Nephron progenitor cell (in vitro differentiated cells): ENCODE measurements around the gene MAP3K5.

Source experiments
- DNase-seq: peaks from one replicate; pipeline ENCODE4 v3.0.0; 2021
- H3K27ac Mint-ChIP-seq: 2 replicates; pipeline ENCODE4 v1.8.0; 2021; ENCODE audit warnings: mild to moderate bottlenecking, moderate library complexity, mixed read lengths
- H3K27me3 Mint-ChIP-seq: 2 replicates; pipeline ENCODE4 v1.8.0; 2021; ENCODE audit warnings: mild to moderate bottlenecking, low read depth, mixed read lengths; ENCODE audit not compliant: poor library complexity
- H3K36me3 Mint-ChIP-seq: 2 replicates; pipeline ENCODE4 v1.8.0; 2021; ENCODE audit warnings: low read depth, mixed read lengths
- H3K4me1 Mint-ChIP-seq: 2 replicates; pipeline ENCODE4 v1.8.0; 2021; ENCODE audit warnings: mixed read lengths
- H3K4me3 Mint-ChIP-seq: 2 replicates; pipeline ENCODE4 v1.8.0; 2021; ENCODE audit warnings: mild to moderate bottlenecking, moderate library complexity, mixed read lengths
- H3K9me3 Mint-ChIP-seq: 2 replicates; pipeline ENCODE4 v1.8.0; 2021; ENCODE audit warnings: mild to moderate bottlenecking, moderate library complexity, mixed read lengths
- CTCF ChIP-seq: fragments of 200-600 bp; sonication (generic); IDR thresholded peaks from 2 replicates; pipeline ENCODE4 v1.5.0; 2021; ENCODE audit warnings: antibody characterized with exemption

MAP3K5 gene

GRCh38 chr6:136788069-136788902, 4.0 kb downstream of the MAP3K5 start:
- Mint-ChIP-seq H3K27ac (no peak overlapping the region), H3K27me3 (peaks cover 68% of the 10 kb centered on the region), H3K4me1 (peaks cover 9% of the 10 kb centered on the region), H3K9me3 (no peaks in the 10 kb centered on the region), H3K4me3 (no peak overlapping the region), H3K36me3 (no peaks in the 10 kb centered on the region)
- no peak for DNase-seq
- no peak for TF ChIP-seq CTCF

DNA sequence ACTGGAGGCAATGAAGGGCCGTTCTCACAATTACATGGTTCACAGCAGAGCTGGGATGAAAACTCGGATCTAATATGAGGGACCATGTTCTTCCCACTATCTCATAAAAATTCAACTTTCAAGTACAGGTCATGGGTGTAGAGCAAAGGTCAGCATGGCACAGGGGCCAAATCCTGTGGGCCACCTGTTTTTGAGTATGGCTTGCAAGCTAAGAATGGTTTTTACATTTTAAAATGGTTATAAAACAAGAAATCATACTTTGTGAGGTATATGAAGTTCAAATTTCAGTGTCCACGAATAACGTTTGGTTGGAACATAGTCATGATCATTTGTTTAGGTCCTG, 4.6 kb downstream of the MAP3K5 start:
- no peaks in the 10 kb centered on the region for H3K9me3 Mint-ChIP-seq
- H3K27me3 Mint-ChIP-seq = peaks cover 62% of the 10 kb centered on the region
- peaks cover 7% of the 10 kb centered on the region for H3K4me1 Mint-ChIP-seq
- no peak for DNase-seq
- no peak overlapping the region for H3K27ac Mint-ChIP-seq
- H3K4me3 Mint-ChIP-seq = no peak overlapping the region
- no peak for TF ChIP-seq CTCF
- no peaks in the 10 kb centered on the region for H3K36me3 Mint-ChIP-seq

GRCh38 chr6:136786658-136787057, 5.6 kb downstream of the MAP3K5 start:
- DNase-seq = no peak
- Mint-ChIP-seq H3K4me1 (peaks cover 7% of the 10 kb centered on the region), H3K27ac (no peak overlapping the region), H3K36me3 (no peaks in the 10 kb centered on the region), H3K9me3 (no peaks in the 10 kb centered on the region), H3K4me3 (no peak overlapping the region), H3K27me3 (peaks cover 56% of the 10 kb centered on the region)
- TF ChIP-seq CTCF = no peak

GRCh38 chr6:136784910-136785746, 7.1 kb downstream of the MAP3K5 start:
- Mint-ChIP-seq H3K4me1 (peaks cover 3% of the 10 kb centered on the region), H3K9me3 (no peaks in the 10 kb centered on the region), H3K4me3 (no peak overlapping the region), H3K27me3 (peaks cover 41% of the 10 kb centered on the region), H3K36me3 (no peaks in the 10 kb centered on the region), H3K27ac (peak overlapping the region; percentile 50)
- no peak for DNase-seq
- TF ChIP-seq CTCF = no peak

DNA sequence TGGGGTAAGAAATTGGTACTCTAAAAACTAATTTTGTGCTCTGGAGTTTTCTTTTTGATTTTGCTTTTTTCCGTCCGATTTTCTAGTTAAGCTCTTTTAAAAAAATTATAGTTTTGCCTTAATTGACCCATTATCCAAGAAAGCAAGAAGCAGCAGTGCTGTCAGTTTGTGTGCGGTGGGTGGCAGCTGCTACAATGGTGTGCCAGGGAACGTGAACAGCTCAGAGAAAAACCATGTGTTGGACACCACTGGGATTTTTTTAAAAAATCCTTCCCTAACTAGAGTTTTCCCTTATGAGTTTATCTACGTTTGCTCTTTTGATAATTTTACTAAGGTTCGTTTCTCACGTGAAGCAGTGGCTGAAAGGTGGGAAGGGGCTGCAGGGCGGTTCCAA, 8.0 kb downstream of the MAP3K5 start:
- no peak overlapping the region for H3K4me3 Mint-ChIP-seq

More for the DNA sequence above, 8.0 kb downstream of the MAP3K5 start:
- TF ChIP-seq CTCF = no peak
- H3K27me3 Mint-ChIP-seq = peaks cover 32% of the 10 kb centered on the region
- H3K27ac Mint-ChIP-seq = no peak overlapping the region
- no peak for DNase-seq
- peaks cover 7% of the 10 kb centered on the region for H3K4me1 Mint-ChIP-seq
- H3K9me3 Mint-ChIP-seq = no peaks in the 10 kb centered on the region
- no peaks in the 10 kb centered on the region for H3K36me3 Mint-ChIP-seq
